ENCODE results near the gene RBM38.
"Not testable (repeated sequence)": the region's sequence is repeated elsewhere in the genome, so short reads cannot be mapped to it uniquely, and the experiment has no call there.

DNA sequence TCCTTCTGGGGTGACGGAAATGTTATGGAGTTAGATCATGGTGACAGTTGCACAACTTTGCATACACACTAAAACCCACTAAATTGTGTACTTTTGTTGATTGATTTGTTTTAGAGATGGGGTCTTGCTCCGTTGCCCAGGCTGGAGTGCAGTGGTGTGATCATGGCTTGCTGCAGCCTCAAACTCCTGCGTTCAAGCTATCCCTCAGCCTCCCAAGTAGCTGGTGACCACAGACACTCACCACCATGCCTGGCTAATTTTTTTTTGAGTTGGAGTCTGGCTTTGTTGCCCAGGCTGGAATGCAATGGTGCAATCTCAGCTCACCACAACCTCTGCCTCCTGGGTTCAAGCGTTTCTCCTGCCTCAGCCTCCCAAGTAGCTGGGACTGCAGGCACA lies 39.0 kb downstream of the RBM38 start:
- TF ChIP-seq, protein P1, sequence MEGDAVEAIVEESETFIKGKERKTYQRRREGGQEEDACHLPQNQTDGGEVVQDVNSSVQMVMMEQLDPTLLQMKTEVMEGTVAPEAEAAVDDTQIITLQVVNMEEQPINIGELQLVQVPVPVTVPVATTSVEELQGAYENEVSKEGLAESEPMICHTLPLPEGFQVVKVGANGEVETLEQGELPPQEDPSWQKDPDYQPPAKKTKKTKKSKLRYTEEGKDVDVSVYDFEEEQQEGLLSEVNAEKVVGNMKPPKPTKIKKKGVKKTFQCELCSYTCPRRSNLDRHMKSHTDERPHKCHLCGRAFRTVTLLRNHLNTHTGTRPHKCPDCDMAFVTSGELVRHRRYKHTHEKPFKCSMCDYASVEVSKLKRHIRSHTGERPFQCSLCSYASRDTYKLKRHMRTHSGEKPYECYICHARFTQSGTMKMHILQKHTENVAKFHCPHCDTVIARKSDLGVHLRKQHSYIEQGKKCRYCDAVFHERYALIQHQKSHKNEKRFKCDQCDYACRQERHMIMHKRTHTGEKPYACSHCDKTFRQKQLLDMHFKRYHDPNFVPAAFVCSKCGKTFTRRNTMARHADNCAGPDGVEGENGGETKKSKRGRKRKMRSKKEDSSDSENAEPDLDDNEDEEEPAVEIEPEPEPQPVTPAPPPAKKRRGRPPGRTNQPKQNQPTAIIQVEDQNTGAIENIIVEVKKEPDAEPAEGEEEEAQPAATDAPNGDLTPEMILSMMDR (IDR thresholded peaks at IDR 0.05): not testable (repeated sequence)
- TF ChIP-seq POLR2A (IDR thresholded peaks at IDR 0.05): not testable (repeated sequence)

Data from Peyer's patch (tissue), 4 donors.